ENCODE measurements around the gene SMYD3.
"Not testable (repeated sequence)": the region's sequence is repeated elsewhere in the genome, so short reads cannot be mapped to it uniquely, and the experiment has no call there.

The SMYD3 gene

GRCh38 chr1:245984390-245985155, 522.5 kb downstream of the SMYD3 start:
- DNase-seq, result peak in 1 of 42 donors; percentile 16
- intact Hi-C loops (cut with DNase I), result no loop called here

GRCh38 chr1:245983294-245983967, 523.6 kb downstream of the SMYD3 start:
- DNase-seq, result peak in 1 of 42 donors; percentile 3
- intact Hi-C loops (cut with DNase I), result no loop called here

GRCh38 chr1:245979589-245979988, 527.5 kb downstream of the SMYD3 start:
- DNase-seq, result peak in 1 of 42 donors; percentile 19
- intact Hi-C loops (cut with DNase I), result no loop called here

- intact Hi-C loops (cut with DNase I), result no loop called here
- peak in 3 of 42 donors; percentile 9 to 39 (median 11) for DNase-seq
Observed at GRCh38 chr1:245978915-245979314, 528.2 kb downstream of the SMYD3 start.

- intact Hi-C loops (cut with DNase I), result no loop called here
- DNase-seq, result peak in 1 of 42 donors; percentile 26
Observed at GRCh38 chr1:245972476-245972875, 534.6 kb downstream of the SMYD3 start.

- intact Hi-C loops (cut with DNase I), result no loop called here
Observed at GRCh38 chr1:245971711-245972085, 535.4 kb downstream of the SMYD3 start.

GRCh38 chr1:245971076-245971710, 535.9 kb downstream of the SMYD3 start:
- peak in 1 of 42 donors; percentile 7 for DNase-seq
- intact Hi-C loops (cut with DNase I), result not testable (repeated sequence)

More at GRCh38 chr1:245971711-245972085, 535.4 kb downstream of the SMYD3 start:
- peak in 1 of 42 donors; percentile 2 for DNase-seq

- peak in 1 of 42 donors; percentile 52 for DNase-seq
- intact Hi-C loops (cut with DNase I), result no loop called here
Observed at GRCh38 chr1:245969283-245969682, 537.8 kb downstream of the SMYD3 start.

GRCh38 chr1:245968775-245969174, 538.3 kb downstream of the SMYD3 start:
- intact Hi-C loops (cut with DNase I), result no loop called here
- DNase-seq, result no peak

GRCh38 chr1:245965398-245965797, 541.7 kb downstream of the SMYD3 start:
- no peak for DNase-seq
- intact Hi-C loops (cut with DNase I), result no loop called here

- intact Hi-C loops (cut with DNase I), result no loop called here
Observed at GRCh38 chr1:245963649-245964048, 543.4 kb downstream of the SMYD3 start.

GRCh38 chr1:245962453-245962852, 544.6 kb downstream of the SMYD3 start:
- DNase-seq, result no peak
- intact Hi-C loops (cut with DNase I), result no loop called here

More at GRCh38 chr1:245963649-245964048, 543.4 kb downstream of the SMYD3 start:
- DNase-seq, result no peak

GRCh38 chr1:245961137-245961540, 545.9 kb downstream of the SMYD3 start:
- intact Hi-C loops (cut with DNase I), result no loop called here
- no peak for DNase-seq

- intact Hi-C loops (cut with DNase I), result no loop called here
- DNase-seq, result no peak
Observed at GRCh38 chr1:245960171-245960570, 546.9 kb downstream of the SMYD3 start.

- intact Hi-C loops (cut with DNase I), result no loop called here
Observed at GRCh38 chr1:245958016-245958415, 549.1 kb downstream of the SMYD3 start.

GRCh38 chr1:245957427-245957826, 549.7 kb downstream of the SMYD3 start:
- intact Hi-C loops (cut with DNase I), result no loop called here
- no peak for DNase-seq

More at GRCh38 chr1:245958016-245958415, 549.1 kb downstream of the SMYD3 start:
- no peak for DNase-seq

GRCh38 chr1:245956225-245956624, 550.9 kb downstream of the SMYD3 start:
- DNase-seq, result no peak
- intact Hi-C loops (cut with DNase I), result no loop called here

GRCh38 chr1:245953876-245954660, 553.0 kb downstream of the SMYD3 start:
- DNase-seq, result no peak
- intact Hi-C loops (cut with DNase I), result no loop called here

- no peak for DNase-seq
- intact Hi-C loops (cut with DNase I), result no loop called here
Observed at GRCh38 chr1:245952383-245953026, 554.6 kb downstream of the SMYD3 start.

Data from head of caudate nucleus (tissue), 42 donors.